Measurements from ENCODE around the gene CLCA2. TPM values are rescaled to one million over a fixed set of nuclear protein-coding genes. Genes with fewer than 3 reads are reported as not detected.
"Not testable (repeated sequence)": the region's sequence is repeated elsewhere in the genome, so short reads cannot be mapped to it uniquely, and the experiment has no call there.

CLCA2 gene
- polyA plus RNA-seq, 1 donor, result 0.05 TPM

- DNase-seq, result no peak
Observed at GRCh38 chr1:86477682-86478081, 53.7 kb downstream of the CLCA2 start.

GRCh38 chr1:86478416-86479156, 54.6 kb downstream of the CLCA2 start:
- no peak for DNase-seq

DNA sequence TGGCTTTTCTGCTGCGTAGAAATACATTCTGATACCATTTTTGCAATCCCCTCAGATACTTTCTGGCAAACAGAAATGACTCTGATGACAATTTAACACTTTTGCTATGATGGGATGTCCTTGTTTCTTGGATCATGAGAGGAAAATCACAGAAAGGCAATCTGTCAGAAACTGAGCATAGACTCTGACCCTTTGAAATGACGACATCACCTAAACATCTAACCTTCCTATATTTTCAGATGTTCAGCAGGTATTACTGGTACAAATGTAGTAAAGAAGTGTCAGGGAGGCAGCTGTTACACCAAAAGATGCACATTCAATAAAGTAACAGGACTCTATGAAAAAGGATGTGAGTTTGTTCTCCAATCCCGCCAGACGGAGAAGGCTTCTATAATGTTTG, 58.0 kb downstream of the CLCA2 start:
- DNase-seq, result no peak

- no peak for DNase-seq
Observed at GRCh38 chr1:86487131-86487810, 63.3 kb downstream of the CLCA2 start.

DNA sequence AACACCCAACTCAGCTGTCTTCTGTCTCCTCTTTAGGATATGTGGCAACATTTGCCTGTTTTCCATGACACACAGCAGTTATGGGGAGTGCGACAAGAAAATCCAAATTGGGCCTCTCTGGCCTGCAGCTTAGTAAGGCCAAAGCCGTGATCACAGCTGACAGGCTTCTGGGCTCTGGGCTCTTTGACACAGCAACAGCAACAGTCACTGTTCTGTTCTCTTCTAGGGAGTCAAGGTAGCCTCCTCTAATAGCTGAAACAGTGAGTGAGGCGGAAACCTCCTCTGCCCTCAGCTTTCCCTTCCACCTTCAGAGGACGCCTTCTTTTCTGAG, 63.8 kb downstream of the CLCA2 start:
- no peak for DNase-seq

DNA sequence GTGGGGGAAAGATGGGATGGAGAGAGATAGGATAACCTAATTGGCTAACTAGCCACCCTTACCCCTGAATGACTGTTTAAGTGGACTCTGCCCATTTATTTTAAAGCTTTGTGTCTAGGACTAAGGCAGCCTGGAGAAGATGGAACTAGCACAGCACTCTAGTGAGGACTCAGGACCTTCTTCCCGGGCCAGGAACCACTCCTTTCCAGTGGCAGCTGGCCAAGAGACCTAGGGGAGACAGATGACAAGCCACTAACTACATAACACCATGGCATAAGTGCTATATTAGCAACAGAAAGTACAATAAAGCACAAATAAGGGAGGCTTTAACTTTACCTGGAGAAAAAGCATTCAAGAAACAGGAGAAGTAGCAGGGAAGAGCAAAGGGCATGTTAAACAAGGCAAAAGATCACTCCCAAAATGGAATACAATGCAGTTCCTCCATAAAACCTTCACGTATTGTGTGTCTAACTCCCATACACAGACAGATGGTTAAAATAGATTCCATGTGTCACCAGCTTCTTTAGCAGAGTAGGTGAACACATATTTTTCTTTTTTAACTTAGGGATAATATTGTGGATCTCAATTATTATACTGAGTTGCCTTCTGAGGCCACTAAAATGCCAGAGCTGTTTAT, 65.4 kb downstream of the CLCA2 start:
- no peak for DNase-seq

DNA sequence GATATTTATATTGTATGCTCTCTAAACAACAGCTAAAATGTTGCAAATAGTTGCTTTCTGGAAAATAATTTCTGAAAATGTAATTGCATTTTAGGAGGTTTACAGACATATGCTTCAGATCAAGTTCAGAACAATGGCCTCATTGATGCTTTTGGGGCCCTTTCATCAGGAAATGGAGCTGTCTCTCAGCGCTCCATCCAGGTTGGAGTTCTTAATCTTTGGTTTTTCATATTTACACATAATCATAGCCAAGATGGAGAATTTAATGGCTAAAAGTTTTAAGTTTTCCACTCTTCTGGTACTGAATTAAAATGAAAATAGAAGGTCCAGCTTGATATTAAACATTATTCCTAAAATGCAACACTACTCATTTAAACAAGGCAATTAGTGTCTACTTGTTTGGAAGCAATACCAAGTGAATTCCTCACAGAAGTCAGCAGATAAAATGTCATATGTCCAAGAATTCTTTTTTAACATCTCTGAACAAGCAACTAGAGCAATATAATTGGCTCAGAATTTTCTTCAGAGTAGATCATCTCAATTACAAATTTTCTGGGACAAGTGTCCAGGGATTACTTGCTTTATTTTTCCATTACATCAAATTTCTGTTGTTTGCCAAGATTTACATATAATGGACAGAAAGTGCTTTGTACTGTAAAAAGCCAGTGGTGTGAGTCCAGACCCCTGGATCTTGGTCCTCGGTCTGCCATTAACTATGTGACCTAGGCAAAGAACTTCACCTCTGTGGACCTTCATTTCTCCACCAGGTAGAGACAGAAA, 67.4 kb downstream of the CLCA2 start:
- DNase-seq, result no peak

DNA sequence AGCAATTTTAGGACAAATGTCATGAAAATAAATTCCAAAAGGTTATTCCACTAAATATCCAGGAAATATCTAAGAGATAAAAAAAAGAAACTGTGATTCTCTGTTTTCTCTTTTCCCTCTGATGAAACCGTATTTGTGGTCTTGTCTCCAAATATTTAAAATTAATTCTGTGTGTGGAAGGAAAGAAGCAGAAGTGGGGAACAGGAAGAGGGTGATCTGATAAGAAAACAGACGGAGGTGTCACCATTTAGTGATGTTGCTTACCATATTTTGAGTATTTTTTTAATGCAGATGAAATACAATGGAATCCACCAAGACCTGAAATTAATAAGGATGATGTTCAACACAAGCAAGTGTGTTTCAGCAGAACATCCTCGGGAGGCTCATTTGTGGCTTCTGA, 74.3 kb downstream of the CLCA2 start:
- no peak for DNase-seq

GRCh38 chr1:86499987-86500593, 76.1 kb downstream of the CLCA2 start:
- DNase-seq, result no peak

DNA sequence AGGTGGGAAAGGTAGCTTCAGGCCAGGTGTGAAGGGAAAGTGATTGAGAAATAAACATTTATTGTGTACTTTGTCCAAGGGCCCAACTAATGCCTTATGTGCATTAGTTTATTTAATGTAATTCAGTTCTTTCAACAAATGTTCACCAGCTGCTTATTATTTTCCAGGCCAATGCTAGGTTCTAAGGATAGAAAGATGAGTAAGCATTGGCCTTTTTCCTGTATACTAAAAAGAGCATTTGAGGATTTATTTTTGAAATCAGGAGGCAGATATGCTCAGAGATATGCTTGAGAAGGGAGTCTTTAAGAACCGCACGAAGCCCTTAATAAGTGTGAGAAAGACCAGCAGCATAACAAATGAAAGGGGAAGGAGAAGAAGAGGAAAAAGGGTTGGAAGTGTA, 76.7 kb downstream of the CLCA2 start:
- DNase-seq, result no peak

DNA sequence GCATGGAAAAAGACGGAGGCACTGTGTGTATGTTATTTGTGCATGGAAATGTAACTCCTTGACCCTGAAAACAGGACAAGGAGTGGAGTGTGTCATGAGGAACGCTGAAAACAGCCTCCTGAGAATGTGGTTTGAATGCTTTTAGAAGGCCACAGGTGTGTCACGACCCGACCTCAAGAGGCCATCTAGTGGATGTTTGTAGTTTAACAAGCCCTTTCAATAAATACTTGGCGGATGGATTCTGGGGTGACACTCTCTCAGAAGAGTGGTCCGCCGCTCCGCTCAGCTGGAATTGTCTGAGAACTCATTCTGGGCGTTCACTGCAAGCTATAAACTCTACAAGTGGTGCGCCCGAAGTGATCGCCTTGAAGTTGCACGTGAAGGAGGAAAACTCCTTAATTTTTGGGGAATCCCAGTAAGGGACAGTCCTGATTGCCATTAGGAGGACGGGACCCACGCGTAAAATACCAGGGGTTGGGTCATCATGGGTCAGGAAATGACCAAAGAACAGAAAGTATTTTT, 78.2 kb downstream of the CLCA2 start:
- not testable (repeated sequence) for DNase-seq

- no peak for DNase-seq
Observed at GRCh38 chr1:86502721-86503405, 78.9 kb downstream of the CLCA2 start.

DNA sequence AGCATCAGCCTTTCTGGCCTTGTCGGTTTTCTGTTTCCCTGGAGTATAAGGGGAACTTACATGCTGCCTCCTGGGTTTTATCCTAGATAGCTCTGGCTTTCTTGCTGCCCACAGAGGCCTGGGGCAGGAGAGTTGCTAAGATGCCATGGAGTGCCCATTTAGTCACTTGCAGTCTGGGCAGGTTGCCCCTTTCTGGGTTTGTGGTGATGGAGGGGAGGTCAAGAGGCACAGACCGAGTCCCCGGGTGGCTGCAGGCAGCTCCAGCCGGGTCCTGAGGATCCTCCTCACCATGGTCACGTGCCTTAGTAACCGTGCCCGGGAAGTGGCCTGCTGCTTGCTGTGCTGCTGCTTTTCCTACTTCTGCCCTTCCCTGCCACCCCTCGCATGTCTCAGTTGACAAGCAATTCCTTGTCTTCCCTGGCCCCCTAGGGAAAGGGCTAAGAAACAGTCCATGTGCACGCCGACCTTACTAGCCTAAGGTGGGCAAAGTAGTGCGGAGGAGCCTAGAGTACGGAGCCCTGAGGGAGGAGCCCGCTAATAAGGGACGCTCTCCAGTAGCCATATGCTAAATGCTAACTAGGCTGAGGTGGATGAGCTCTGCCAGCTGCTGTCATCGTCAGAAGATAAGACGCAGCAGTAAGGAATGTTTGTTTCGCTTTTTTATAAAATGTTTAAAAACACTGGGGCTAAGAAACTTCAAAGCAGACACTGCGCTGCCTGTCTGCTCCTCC, 79.6 kb downstream of the CLCA2 start:
- DNase-seq, result no peak

GRCh38 chr1:86504137-86504479, 80.1 kb downstream of the CLCA2 start:
- DNase-seq, result no peak

GRCh38 chr1:86504895-86505563, 81.1 kb downstream of the CLCA2 start:
- DNase-seq, result no peak

- no peak for DNase-seq
Observed at GRCh38 chr1:86505564-86505902, 81.6 kb downstream of the CLCA2 start.

Data from left kidney (tissue), 2 donors.